ENCODE measurements around the gene TUBB.
"Not testable (repeated sequence)": the region's sequence is repeated elsewhere in the genome, so short reads cannot be mapped to it uniquely, and the experiment has no call there.

The TUBB gene

GRCh38 chr6:30763155-30763617 lies 43.0 kb downstream of the TUBB start:
- DNase-seq: no peak

GRCh38 chr6:30763618-30764489 lies 43.7 kb downstream of the TUBB start:
- DNase-seq: no peak

- not testable (repeated sequence) for DNase-seq
These were observed 44.4 kb downstream of the TUBB start for GRCh38 chr6:30764490-30765043.

GRCh38 chr6:30765495-30765894 lies 45.3 kb downstream of the TUBB start:
- DNase-seq: not testable (repeated sequence)

GRCh38 chr6:30766461-30767157 lies 46.5 kb downstream of the TUBB start:
- no peak for DNase-seq

GRCh38 chr6:30767158-30767943 lies 47.2 kb downstream of the TUBB start:
- DNase-seq: peak; percentile 53

- DNase-seq: no peak
These were observed 47.8 kb downstream of the TUBB start for GRCh38 chr6:30767944-30768301.

- peak; percentile 52 for DNase-seq
These were observed 48.5 kb downstream of the TUBB start for GRCh38 chr6:30768634-30769087.

GRCh38 chr6:30769088-30769852 lies 49.1 kb downstream of the TUBB start:
- peak; percentile 89 for DNase-seq

- no peak for DNase-seq
These were observed 49.8 kb downstream of the TUBB start for GRCh38 chr6:30769853-30770524.

- no peak for DNase-seq
These were observed 50.4 kb downstream of the TUBB start for GRCh38 chr6:30770592-30770991.

GRCh38 chr6:30774701-30775100 lies 54.5 kb downstream of the TUBB start:
- DNase-seq: no peak

Measured in activated CD4-positive, alpha-beta T cell treated with anti-CD3 and anti-CD28 coated beads for 48 hours (primary cell).